Erythroblast (primary cell): ENCODE results near the gene GFY.

Source experiments
- GATA1 ChIP-seq: IDR thresholded peaks from 2 replicates; pipeline ENCODE4 v1.6.1; 2011; ENCODE audit warnings: low read depth, mild to moderate bottlenecking, control low read depth, low read length, moderate library complexity
- POLR2A ChIP-seq: IDR thresholded peaks from 2 replicates; pipeline ENCODE4 v1.6.1; 2011; ENCODE audit warnings: mild to moderate bottlenecking, low read length

- no peak for TF ChIP-seq POLR2A
- no peak for TF ChIP-seq GATA1
Measured at GRCh38 chr19:49438261-49438660, 13.1 kb downstream of the GFY start.
